Stimulated activated memory B cell treated with anti-CD40 and anti-IgM and Interleukin-4, amounts not matched to agents 10 μg/mL and 1 μg/mL and 100 μg/mL, for 72 hours (primary cell): ENCODE results near the gene RBMY1E.
"Not testable (repeated sequence)": the region's sequence is repeated elsewhere in the genome, so short reads cannot be mapped to it uniquely, and the experiment has no call there.

Experiments used
- ATAC-seq: fragments of 150-1000 bp; cut with Tn5 transposase; 2 replicates; pipeline ENCODE4 v1.10.0; 2021
- H3K27ac Mint-ChIP-seq: one replicate; pipeline ENCODE4 v1.8.0; 2022; ENCODE audit warnings: mild to moderate bottlenecking, mixed read lengths
- H3K27me3 Mint-ChIP-seq: one replicate; pipeline ENCODE4 v1.8.0; 2022; ENCODE audit warnings: mixed read lengths
- H3K36me3 Mint-ChIP-seq: one replicate; pipeline ENCODE4 v1.8.0; 2022; ENCODE audit warnings: mixed read lengths
- H3K4me1 Mint-ChIP-seq: one replicate; pipeline ENCODE4 v1.8.0; 2022; ENCODE audit warnings: mixed read lengths
- H3K4me3 Mint-ChIP-seq: one replicate; pipeline ENCODE4 v1.8.0; 2022; ENCODE audit warnings: mild to moderate bottlenecking, moderate library complexity, mixed read lengths
- H3K9me3 Mint-ChIP-seq: one replicate; pipeline ENCODE4 v1.8.0; 2022; ENCODE audit warnings: mixed read lengths

RBMY1E gene

GRCh38 chrY:21917932-21918331, at the start of gene RBMY1E:
Gene RBMY1E (minus strand): TSS chrY:21918032. CDS start chrY:21916054, 1,978 bp downstream.
- not testable (repeated sequence) for H3K36me3 Mint-ChIP-seq, H3K4me1 Mint-ChIP-seq, H3K9me3 Mint-ChIP-seq, ATAC-seq, H3K27me3 Mint-ChIP-seq, H3K27ac Mint-ChIP-seq, H3K4me3 Mint-ChIP-seq

DNA sequence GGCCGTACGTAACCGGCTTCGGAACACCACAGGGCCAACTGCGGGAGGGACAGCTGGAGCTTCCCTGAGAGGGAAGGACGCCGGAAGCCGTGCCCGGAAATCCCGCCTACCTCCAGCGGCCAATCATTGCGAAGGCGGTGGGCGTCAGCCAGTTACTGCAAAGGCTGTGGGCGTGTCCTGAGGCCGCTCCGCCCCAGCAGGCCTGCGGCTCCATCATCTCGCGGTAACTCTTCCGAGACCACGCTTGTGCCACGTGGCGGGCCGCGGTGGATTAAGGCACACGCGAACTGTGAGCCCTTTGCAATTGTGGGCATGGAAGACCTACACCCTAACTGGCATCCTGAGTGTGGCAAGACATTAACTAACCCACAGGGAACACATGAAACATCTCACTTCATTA, 23.4 kb downstream of the RBMY1E start, which contains the start of gene RBMY1D:
Gene RBMY1D, minus strand, starts transcription at position 101 of the 400 bp plus-strand sequence. CDS start 2,013 bp downstream, outside the sequence.
- H3K4me3 Mint-ChIP-seq, H3K27me3 Mint-ChIP-seq, H3K9me3 Mint-ChIP-seq, H3K27ac Mint-ChIP-seq, ATAC-seq, H3K4me1 Mint-ChIP-seq, H3K36me3 Mint-ChIP-seq: not testable (repeated sequence)

GRCh38 chrY:21869407-21870076, 48.3 kb downstream of the RBMY1E start:
- H3K27me3 Mint-ChIP-seq, H3K27ac Mint-ChIP-seq, H3K36me3 Mint-ChIP-seq, H3K9me3 Mint-ChIP-seq, H3K4me3 Mint-ChIP-seq, H3K4me1 Mint-ChIP-seq: not testable (repeated sequence)
- peak; percentile 64 for ATAC-seq
